HG03196 (cell line): Measurements from ENCODE around the gene HIGD1C.
"Not testable (repeated sequence)": the region's sequence is repeated elsewhere in the genome, so short reads cannot be mapped to it uniquely, and the experiment has no call there.

ENCODE experiments used
- ATAC-seq: cut with Tn5 transposase; IDR thresholded peaks from one replicate; pipeline ENCODE4 v1.9.1; 2021; ENCODE audit not compliant: unreplicated experiment

HIGD1C gene

GRCh38 chr12:51013441-51013840, 61.1 kb downstream of the HIGD1C start:
- no peak for ATAC-seq

DNA sequence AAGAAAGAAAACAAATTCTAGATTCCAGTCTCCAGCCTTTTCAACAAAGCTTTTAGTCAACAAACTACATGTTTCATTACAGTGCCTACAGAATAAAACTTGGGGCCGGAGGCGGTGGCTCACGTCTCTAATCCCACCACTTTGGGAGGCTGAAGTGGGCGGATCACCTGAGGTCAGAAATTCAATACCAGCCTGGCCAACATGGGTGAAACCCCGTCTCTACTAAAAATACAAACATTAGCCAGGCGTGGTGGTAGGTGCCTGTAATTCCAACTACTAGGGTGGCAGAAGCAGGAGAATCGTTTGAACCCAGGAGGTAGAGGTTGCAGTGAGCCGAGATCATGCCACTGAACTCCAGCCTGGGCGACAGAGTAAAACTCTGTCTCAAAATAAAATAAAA, 62.1 kb downstream of the HIGD1C start:
- ATAC-seq: not testable (repeated sequence)

DNA sequence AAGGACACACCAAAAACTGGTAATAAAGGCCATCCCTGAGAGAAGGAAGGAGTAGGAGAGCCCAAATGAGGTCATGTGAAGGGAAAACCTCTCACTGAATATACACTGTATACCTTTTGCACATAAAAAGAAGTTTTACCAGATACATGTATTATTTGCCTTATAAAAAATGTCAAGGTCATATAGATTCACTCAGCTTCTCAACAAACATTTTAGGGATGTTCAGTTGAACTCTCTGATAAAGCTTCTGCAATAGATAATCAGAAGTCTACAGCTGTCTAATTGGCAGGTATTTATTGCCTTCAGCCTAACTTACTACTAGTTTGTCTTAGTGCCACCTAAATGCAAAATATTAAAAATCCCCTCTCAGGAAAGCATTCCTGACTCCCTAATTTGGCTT, 65.1 kb downstream of the HIGD1C start:
- ATAC-seq: no peak

DNA sequence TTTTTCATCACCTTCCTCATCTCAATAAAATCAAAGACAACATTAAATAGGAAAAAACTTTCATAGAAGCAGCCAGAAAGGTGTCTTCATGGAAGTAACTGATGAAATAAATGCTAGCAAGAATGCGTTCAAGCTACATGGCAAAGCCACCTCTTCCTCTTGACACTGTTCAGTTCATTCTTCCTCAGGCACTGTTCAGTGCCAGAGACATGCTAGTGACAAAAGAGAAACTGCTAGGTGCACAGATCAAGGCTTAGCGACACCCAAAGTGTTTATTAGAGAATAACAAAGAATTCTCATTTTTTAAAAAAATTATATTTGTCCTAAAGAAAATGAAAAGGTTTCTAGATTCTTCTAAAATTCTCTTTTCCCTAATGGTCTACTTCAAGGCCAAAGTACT, 66.6 kb downstream of the HIGD1C start:
- no peak for ATAC-seq

GRCh38 chr12:51019927-51020326, 67.6 kb downstream of the HIGD1C start:
- no peak for ATAC-seq
